H1 (cell line): ENCODE data around the gene FAM177A1.

ENCODE experiments used
- CEBPB ChIP-seq: IDR thresholded peaks from 2 replicates; pipeline ENCODE4 v1.6.1; 2012; ENCODE audit warnings: low read depth, low read length
- CHD1 ChIP-seq: IDR thresholded peaks from 2 replicates; pipeline ENCODE4 v1.6.1; 2012; ENCODE audit warnings: low read depth, low read length, improper control_type of control experiment
- EZH2 ChIP-seq: fragments of 200-600 bp; sonication (generic); IDR thresholded peaks from 2 replicates; pipeline ENCODE4 v1.7.1; 2012; ENCODE audit warnings: low read depth, mild to moderate bottlenecking, moderate library complexity, low read length, inconsistent platforms; ENCODE audit not compliant: severe bottlenecking
- JUND ChIP-seq: IDR thresholded peaks from 2 replicates; pipeline ENCODE4 v1.6.1; 2011; ENCODE audit warnings: mild to moderate bottlenecking, improper control_type of control experiment, low read length
- MAFK ChIP-seq: IDR thresholded peaks from 2 replicates; pipeline ENCODE4 v1.6.1; 2012; ENCODE audit warnings: low read depth, mild to moderate bottlenecking, improper control_type of control experiment, low read length
- POLR2AphosphoS5 ChIP-seq: IDR thresholded peaks from 2 replicates; pipeline ENCODE4 v1.6.1; 2011; ENCODE audit warnings: low read depth, low read length
- SRF ChIP-seq: IDR thresholded peaks from 2 replicates; pipeline ENCODE4 v1.6.1; 2011; ENCODE audit warnings: mild to moderate bottlenecking, low read depth, low read length, moderate library complexity
- SUZ12 ChIP-seq: fragments of 200-600 bp; sonication (generic); IDR thresholded peaks from 2 replicates; pipeline ENCODE4 v1.6.1; 2012; ENCODE audit warnings: mild to moderate bottlenecking, inconsistent platforms, low read length, moderate library complexity, mixed read lengths
- TAF1 ChIP-seq: IDR thresholded peaks from 2 replicates; pipeline ENCODE4 v1.6.1; 2011; ENCODE audit warnings: mild to moderate bottlenecking, low read depth, low read length
- TAF7 ChIP-seq: optimal IDR thresholded peaks from 2 replicates; pipeline ENCODE3; 2011; ENCODE audit warnings: low read depth, mild to moderate bottlenecking, inconsistent platforms, low read length, moderate library complexity, borderline replicate concordance
- TF ChIP-seq, protein P1 (sequence below): IDR thresholded peaks from 2 replicates; pipeline ENCODE4 v1.6.1; 2012; ENCODE audit warnings: inconsistent platforms
- TF ChIP-seq, protein P2 (sequence below), 3 experiments: IDR thresholded peaks; 1 replicate in 2 of 3; 2 replicates in 1 of 3; pipeline versions ENCODE4 v1.5.1 to v1.6.1; 2011; ENCODE audit warnings: low read length in 3 of 3, mild to moderate bottlenecking in 3 of 3, inconsistent platforms in 2 of 3, low read depth in 1 of 3, moderate library complexity in 1 of 3; ENCODE audit not compliant: insufficient read depth in 1 of 3; ENCODE audit errors: control extremely low read depth in 1 of 3

DNA sequence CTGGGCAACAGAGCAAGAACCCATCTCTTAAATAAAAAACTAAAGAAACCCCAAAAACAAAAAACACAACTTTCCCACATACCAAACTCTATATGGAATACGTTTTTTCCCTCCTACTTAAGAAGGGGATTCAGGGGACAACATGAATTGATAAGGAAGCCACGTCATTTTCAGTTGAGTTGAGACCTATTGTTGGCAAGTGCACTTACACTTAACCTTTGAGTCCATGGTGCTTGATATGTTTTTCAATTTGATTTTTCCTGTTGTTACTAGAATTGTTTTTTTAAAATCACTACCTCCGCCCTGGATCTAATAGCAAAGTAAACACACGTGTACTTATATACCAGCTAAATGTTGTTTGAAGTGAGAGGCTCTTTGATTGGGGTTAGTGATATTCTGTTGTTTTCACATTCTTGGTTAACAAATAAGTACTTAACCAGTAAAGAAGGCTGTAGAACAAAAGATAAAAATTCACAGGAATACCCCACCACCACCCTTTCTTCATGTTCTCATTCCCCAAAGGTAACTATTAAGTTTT lies 2.0 kb downstream of the FAM177A1 start:
- TF ChIP-seq CEBPB (no peak), MAFK (no peak), JUND (no peak), SRF (no peak), TAF7 (no peak), SUZ12 (no peak), POLR2AphosphoS5 (no peak), EZH2 (no peak), TAF1 (no peak), CHD1 (no peak)
- TF ChIP-seq, protein P1, sequence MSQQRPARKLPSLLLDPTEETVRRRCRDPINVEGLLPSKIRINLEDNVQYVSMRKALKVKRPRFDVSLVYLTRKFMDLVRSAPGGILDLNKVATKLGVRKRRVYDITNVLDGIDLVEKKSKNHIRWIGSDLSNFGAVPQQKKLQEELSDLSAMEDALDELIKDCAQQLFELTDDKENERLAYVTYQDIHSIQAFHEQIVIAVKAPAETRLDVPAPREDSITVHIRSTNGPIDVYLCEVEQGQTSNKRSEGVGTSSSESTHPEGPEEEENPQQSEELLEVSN = no peak
- TF ChIP-seq, protein P2, sequence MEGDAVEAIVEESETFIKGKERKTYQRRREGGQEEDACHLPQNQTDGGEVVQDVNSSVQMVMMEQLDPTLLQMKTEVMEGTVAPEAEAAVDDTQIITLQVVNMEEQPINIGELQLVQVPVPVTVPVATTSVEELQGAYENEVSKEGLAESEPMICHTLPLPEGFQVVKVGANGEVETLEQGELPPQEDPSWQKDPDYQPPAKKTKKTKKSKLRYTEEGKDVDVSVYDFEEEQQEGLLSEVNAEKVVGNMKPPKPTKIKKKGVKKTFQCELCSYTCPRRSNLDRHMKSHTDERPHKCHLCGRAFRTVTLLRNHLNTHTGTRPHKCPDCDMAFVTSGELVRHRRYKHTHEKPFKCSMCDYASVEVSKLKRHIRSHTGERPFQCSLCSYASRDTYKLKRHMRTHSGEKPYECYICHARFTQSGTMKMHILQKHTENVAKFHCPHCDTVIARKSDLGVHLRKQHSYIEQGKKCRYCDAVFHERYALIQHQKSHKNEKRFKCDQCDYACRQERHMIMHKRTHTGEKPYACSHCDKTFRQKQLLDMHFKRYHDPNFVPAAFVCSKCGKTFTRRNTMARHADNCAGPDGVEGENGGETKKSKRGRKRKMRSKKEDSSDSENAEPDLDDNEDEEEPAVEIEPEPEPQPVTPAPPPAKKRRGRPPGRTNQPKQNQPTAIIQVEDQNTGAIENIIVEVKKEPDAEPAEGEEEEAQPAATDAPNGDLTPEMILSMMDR (IDR thresholded peaks at IDR 0.05; ENCODE audit: control extremely low read depth in 1 of 3, insufficient read depth in 1 of 3, low read depth in 1 of 3, low read length in 3 of 3) = no peak
